Erythroblast (primary cell): Measurements from ENCODE around the gene CD4.

Experiments
- GATA1 ChIP-seq: IDR thresholded peaks from 2 replicates; pipeline ENCODE4 v1.6.1; 2011; ENCODE audit warnings: low read depth, mild to moderate bottlenecking, control low read depth, low read length, moderate library complexity
- POLR2A ChIP-seq: IDR thresholded peaks from 2 replicates; pipeline ENCODE4 v1.6.1; 2011; ENCODE audit warnings: mild to moderate bottlenecking, low read length

GRCh38 chr12:6866920-6867412, 77.6 kb downstream of the CD4 start:
- TF ChIP-seq POLR2A (no peak), GATA1 (no peak)
